PFSK-1 (cell line): ENCODE measurements around the gene PHYH.

Experiments
- POLR2AphosphoS5 ChIP-seq: IDR thresholded peaks from 2 replicates; pipeline ENCODE4 v1.6.1; 2012; ENCODE audit warnings: low read depth, mild to moderate bottlenecking, control low read depth, low read length, moderate library complexity
- REST ChIP-seq, 2 experiments: IDR thresholded peaks; 2 replicates each; pipeline versions ENCODE4 v1.6.1 to v1.8.0; 2011 to 2012; ENCODE audit warnings: low read depth in 2 of 2, low read length in 2 of 2, control low read depth in 1 of 2, inconsistent platforms in 1 of 2, mild to moderate bottlenecking in 1 of 2, moderate library complexity in 1 of 2; ENCODE audit not compliant: insufficient read depth in 1 of 2
- SIN3A ChIP-seq: IDR thresholded peaks from 2 replicates; pipeline ENCODE4 v1.6.1; 2012; ENCODE audit warnings: mild to moderate bottlenecking, low read length, moderate library complexity, borderline replicate concordance; ENCODE audit not compliant: insufficient read depth
- TAF1 ChIP-seq: IDR thresholded peaks from 2 replicates; pipeline ENCODE4 v1.6.1; 2012; ENCODE audit warnings: low read length, control low read depth, borderline replicate concordance; ENCODE audit not compliant: insufficient read depth

- no peak for TF ChIP-seq TAF1
- TF ChIP-seq POLR2AphosphoS5: no peak
- TF ChIP-seq SIN3A: no peak
- TF ChIP-seq REST (IDR thresholded peaks at IDR 0.05; ENCODE audit: insufficient read depth in 1 of 2, low read depth in 2 of 2, low read length in 2 of 2): no peak
Measured at GRCh38 chr10:13321576-13321975, 21.7 kb upstream of the PHYH start.
